Measurements from ENCODE around the gene MED7. TPM values are rescaled to one million over a fixed set of nuclear protein-coding genes. Genes with fewer than 3 reads are reported as not detected.

MED7 gene
- total RNA-seq, 1 donor from 2014 or later: 9.5 TPM

DNA sequence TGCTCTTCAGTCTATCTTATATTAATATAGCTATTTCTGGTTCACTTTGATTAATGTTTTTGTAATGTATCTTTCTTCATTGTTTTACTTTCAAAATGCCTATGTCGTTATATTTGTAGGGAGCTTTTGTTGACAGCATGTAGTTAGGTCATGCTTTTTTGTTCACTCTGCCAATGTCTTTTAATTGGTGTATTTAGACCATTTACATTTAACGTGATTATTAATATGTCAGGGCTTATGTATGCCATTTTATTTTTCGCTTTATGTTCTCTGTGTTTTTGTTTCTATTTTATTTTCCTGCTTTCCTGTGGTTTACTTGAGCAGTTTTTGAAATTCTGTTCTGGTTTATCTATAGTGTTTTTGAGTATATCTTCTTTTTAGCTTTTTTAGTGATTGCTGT lies 12.6 kb upstream of the MED7 start:
- TF ChIP-seq, protein P1, sequence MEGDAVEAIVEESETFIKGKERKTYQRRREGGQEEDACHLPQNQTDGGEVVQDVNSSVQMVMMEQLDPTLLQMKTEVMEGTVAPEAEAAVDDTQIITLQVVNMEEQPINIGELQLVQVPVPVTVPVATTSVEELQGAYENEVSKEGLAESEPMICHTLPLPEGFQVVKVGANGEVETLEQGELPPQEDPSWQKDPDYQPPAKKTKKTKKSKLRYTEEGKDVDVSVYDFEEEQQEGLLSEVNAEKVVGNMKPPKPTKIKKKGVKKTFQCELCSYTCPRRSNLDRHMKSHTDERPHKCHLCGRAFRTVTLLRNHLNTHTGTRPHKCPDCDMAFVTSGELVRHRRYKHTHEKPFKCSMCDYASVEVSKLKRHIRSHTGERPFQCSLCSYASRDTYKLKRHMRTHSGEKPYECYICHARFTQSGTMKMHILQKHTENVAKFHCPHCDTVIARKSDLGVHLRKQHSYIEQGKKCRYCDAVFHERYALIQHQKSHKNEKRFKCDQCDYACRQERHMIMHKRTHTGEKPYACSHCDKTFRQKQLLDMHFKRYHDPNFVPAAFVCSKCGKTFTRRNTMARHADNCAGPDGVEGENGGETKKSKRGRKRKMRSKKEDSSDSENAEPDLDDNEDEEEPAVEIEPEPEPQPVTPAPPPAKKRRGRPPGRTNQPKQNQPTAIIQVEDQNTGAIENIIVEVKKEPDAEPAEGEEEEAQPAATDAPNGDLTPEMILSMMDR (IDR thresholded peaks at IDR 0.05; ENCODE audit: unreplicated experiment): no peak
- Mint-ChIP-seq H3K36me3 (ENCODE audit: low read depth, unreplicated experiment) (no peaks in the 10 kb centered on the region), H3K27me3 (ENCODE audit: unreplicated experiment) (no peaks in the 10 kb centered on the region), H3K4me1 (ENCODE audit: unreplicated experiment) (no peaks in the 10 kb centered on the region), H3K4me3 (ENCODE audit: unreplicated experiment) (no peak overlapping the region), H3K9me3 (ENCODE audit: unreplicated experiment) (no peaks in the 10 kb centered on the region), H3K27ac (ENCODE audit: unreplicated experiment) (no peak overlapping the region)
- DNase-seq (ENCODE audit: low spot score): no peak

DNA sequence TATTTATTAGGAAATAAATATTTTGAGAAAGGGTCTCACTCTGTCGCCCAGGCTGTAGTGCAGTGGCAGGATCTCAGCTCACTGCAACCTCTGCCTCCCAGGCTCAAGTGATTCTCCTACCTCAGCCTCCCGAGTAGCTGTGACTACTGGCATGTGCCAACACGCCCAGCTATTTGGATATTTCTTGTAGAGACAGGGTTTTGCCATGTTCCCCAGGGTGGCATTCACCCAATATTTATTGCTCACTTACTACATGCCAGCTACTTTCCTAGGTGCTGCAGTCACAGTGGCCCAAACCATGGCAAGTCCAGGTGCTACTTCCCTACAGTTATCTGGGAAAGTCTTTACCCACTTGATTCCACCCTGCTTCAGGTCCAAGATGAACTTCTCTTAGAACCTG lies 8.3 kb upstream of the MED7 start:
- TF ChIP-seq, protein P1 (IDR thresholded peaks at IDR 0.05; ENCODE audit: unreplicated experiment): no peak
- Mint-ChIP-seq H3K27ac (ENCODE audit: unreplicated experiment) (no peak overlapping the region), H3K4me3 (ENCODE audit: unreplicated experiment) (no peak overlapping the region), H3K9me3 (ENCODE audit: unreplicated experiment) (no peaks in the 10 kb centered on the region), H3K36me3 (ENCODE audit: low read depth, unreplicated experiment) (no peaks in the 10 kb centered on the region), H3K4me1 (ENCODE audit: unreplicated experiment) (no peaks in the 10 kb centered on the region), H3K27me3 (ENCODE audit: unreplicated experiment) (no peaks in the 10 kb centered on the region)
- no peak for DNase-seq (ENCODE audit: low spot score)

DNA sequence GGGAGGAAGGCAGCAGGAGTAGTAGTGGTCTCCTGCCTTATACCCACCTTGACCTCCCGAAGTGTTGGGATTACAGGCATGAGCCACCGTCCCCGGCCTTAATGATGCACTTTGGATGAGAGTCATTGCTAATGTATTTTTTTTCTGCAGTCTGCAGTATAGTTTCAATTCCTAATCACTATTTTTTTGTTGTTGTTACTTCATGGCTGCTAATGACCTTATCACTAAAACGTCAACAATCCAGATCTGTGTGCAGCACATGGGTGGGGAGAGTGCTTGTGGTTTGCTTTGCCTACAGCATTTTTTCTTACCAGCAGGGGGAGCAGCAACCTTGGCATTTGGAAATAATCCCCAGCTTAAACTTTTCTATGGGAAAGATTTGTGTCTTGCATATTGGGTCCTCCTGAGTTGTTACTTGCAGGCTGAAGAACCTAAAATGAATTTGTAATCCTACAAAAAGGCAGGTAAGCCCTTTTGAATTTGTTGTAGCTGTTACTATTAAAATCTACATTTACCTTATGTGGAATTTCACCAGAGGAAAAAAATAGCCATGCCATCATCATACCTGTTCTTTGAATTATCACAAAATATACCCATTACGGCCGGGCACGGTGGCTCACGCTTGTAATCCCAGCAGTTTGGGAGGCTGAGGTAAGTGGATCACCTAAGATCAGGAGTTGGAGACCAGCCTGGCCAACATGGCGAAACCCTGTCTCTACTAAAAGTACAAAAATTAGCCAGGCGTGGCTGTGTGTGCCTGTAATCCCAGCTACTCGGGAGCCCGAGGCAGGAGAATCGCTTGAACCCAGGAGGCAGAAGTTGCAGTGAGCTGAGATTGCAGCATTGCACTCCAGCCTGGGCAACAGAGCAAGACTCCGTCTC lies 6.3 kb upstream of the MED7 start:
- Mint-ChIP-seq H3K4me1 (ENCODE audit: unreplicated experiment) (no peaks in the 10 kb centered on the region), H3K36me3 (ENCODE audit: low read depth, unreplicated experiment) (no peaks in the 10 kb centered on the region), H3K27me3 (ENCODE audit: unreplicated experiment) (peaks cover 3% of the 10 kb centered on the region), H3K9me3 (ENCODE audit: unreplicated experiment) (no peaks in the 10 kb centered on the region), H3K4me3 (ENCODE audit: unreplicated experiment) (no peak overlapping the region), H3K27ac (ENCODE audit: unreplicated experiment) (no peak overlapping the region)
- TF ChIP-seq, protein P1 (IDR thresholded peaks at IDR 0.05; ENCODE audit: unreplicated experiment): peak; percentile 94
- DNase-seq (ENCODE audit: low spot score): peak; percentile 78

DNA sequence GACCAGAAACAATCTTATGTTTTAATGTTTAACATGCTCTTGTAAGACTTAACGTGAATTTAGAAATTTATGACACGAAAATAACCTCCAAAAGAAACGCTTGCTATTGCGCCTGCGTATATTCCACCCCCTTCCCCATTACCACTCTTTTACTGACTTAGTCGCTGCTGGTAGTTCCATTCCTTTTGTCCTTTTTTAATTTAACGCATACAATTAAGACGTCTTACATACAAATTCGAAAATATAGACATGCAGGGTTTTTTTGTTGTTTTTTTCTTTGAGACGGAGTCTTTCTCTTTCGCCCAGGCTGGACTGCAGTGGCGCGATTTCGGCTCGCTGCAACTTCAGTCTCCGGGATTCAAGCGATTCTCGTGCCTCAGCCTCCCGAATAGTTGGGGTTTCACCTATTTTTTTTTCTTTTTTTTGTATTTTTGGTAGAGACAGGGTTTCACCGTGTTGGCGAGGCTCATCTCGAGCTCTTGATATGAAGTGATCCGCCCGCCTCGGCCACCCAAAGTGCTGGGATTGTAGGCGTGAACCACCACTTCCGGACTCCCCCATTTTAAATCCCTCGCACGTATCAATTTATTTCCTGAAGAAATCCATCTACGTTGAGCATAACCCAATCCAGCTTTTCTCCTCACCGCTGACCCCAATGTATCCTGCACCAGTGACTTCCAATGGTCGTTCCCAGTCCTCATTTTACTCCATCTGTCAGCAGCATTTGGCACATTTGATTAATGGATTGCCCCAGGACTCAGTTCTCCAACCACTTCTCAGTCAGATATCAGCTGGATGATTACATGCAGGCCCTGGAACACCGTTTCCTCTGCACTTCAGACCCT lies 684 bp upstream of the MED7 start:
- H3K4me1 Mint-ChIP-seq (ENCODE audit: unreplicated experiment): peaks cover 7% of the 10 kb centered on the region
- H3K27ac Mint-ChIP-seq (ENCODE audit: unreplicated experiment): peak overlapping the region; percentile 79
- TF ChIP-seq, protein P1 (IDR thresholded peaks at IDR 0.05; ENCODE audit: unreplicated experiment): no peak
- H3K27me3 Mint-ChIP-seq (ENCODE audit: unreplicated experiment): peaks cover 9% of the 10 kb centered on the region
- DNase-seq (ENCODE audit: low spot score): peak; percentile 11
- H3K9me3 Mint-ChIP-seq (ENCODE audit: unreplicated experiment): no peaks in the 10 kb centered on the region
- peaks cover 5% of the 10 kb centered on the region for H3K36me3 Mint-ChIP-seq (ENCODE audit: low read depth, unreplicated experiment)
- H3K4me3 Mint-ChIP-seq (ENCODE audit: unreplicated experiment): peak overlapping the region; percentile 92

All from endothelial cell (in vitro differentiated cells).